Lung (tissue), 12 donors: ENCODE data around the gene XPO4. TPM values are rescaled to one million over a fixed set of nuclear protein-coding genes. Genes with fewer than 3 reads are reported as not detected.

Experiments used
- ATAC-seq: fragments of 200-7000 bp; cut with Tn5 transposase; one replicate; pipeline ENCODE4 v1.9.1; 2020; ENCODE audit warnings: moderate number of reproducible peaks; ENCODE audit not compliant: insufficient read depth, low FRiP score
- DNase-seq, 3 donors: peaks; one replicate each; pipeline ENCODE4 v3.0.0-alpha.2; 2013 to 2017
- H3K27ac ChIP-seq, 2 donors: one replicate each; pipeline ENCODE4 v1.5.1; 2013; ENCODE audit warnings: mild to moderate bottlenecking in 2 of 2, moderate library complexity in 2 of 2, control low read depth in 1 of 2, inconsistent platforms in 1 of 2, low read depth in 1 of 2, low read length in 1 of 2
- H3K27me3 ChIP-seq, 3 donors: one replicate each; pipeline ENCODE4 v1.5.1; 2013; ENCODE audit warnings: low read length in 2 of 3; ENCODE audit not compliant: control insufficient read depth in 3 of 3, insufficient read depth in 3 of 3
- H3K36me3 ChIP-seq, 4 donors: one replicate each; pipeline ENCODE4 v1.5.1; 2013; ENCODE audit warnings: low read length in 4 of 4, mild to moderate bottlenecking in 1 of 4, moderate library complexity in 1 of 4; ENCODE audit not compliant: control insufficient read depth in 4 of 4, insufficient read depth in 4 of 4
- H3K4me1 ChIP-seq, 5 donors: one replicate each; pipeline ENCODE4 v1.5.1; 2013; ENCODE audit warnings: low read length in 5 of 5, mild to moderate bottlenecking in 2 of 5, moderate library complexity in 1 of 5; ENCODE audit not compliant: control insufficient read depth in 5 of 5, insufficient read depth in 5 of 5
- H3K4me3 ChIP-seq: one replicate; pipeline ENCODE4 v1.5.1; 2013; ENCODE audit warnings: mild to moderate bottlenecking, control low read depth, moderate library complexity
- H3K9ac ChIP-seq, 2 donors: one replicate each; pipeline ENCODE4 v1.5.1; 2013; ENCODE audit warnings: low read length in 2 of 2, control low read depth in 1 of 2; ENCODE audit not compliant: insufficient read depth in 1 of 2
- H3K9me3 ChIP-seq, 4 donors: one replicate each; pipeline ENCODE4 v1.5.1; 2013; ENCODE audit warnings: low read length in 3 of 4, mild to moderate bottlenecking in 1 of 4, moderate library complexity in 1 of 4; ENCODE audit not compliant: control insufficient read depth in 4 of 4, insufficient read depth in 3 of 4
- CTCF ChIP-seq: IDR thresholded peaks from 2 replicates; pipeline ENCODE4 v1.5.1; 2012; ENCODE audit warnings: mild to moderate bottlenecking; ENCODE audit errors: control extremely low read depth, extremely low read depth
- WGBS, 2 donors: extraction: QIAGEN DNeasy Blood & Tissue Kit; methylation state at CpG; one replicate each; pipeline ENCODE4 v1.1.7; 2013; 5-methylcytosine and 5-hydroxymethylcytosine counted together
- polyA plus RNA-seq, 2 donors: library from polyadenylated mRNA; stranded (reverse); fragments of 200-250 nt; gene quantifications; one replicate each; pipeline ENCODE4 v1.2.1, GENCODE V29; 2013
- total RNA-seq, 2 donors: library from RNA; depleted of rRNA in 1 of 2; stranded (reverse); fragments of >200 nt in 1 of 2; gene quantifications; one replicate each; pipeline ENCODE4 v1.2.1, GENCODE V29; 2014 to 2021
- donor health status: control.
- donor health status: control.
- donor health status: Bipolar disorder and iron deficiency.
- donor health status: healthy.
- donor health status: DM: yes; HTN: yes; CAD: no.

Gene XPO4
- total and polyA plus RNA-seq, 4 donors: 3.1 to 25.5 (median 9.9) TPM

- Histone ChIP-seq H3K4me3 (no peak overlapping the region), H3K27ac (no peak overlapping the region), H3K36me3 (no peaks in the 10 kb centered on the region), H3K9ac (no peak overlapping the region), H3K27me3 (peaks cover 0 to 5% (median 3%) of the 10 kb centered on the region in 3 donors), H3K9me3 (peaks cover 0 to 3% (median 0%) of the 10 kb centered on the region in 4 donors), H3K4me1 (peaks cover 0 to 9% (median 0%) of the 10 kb centered on the region in 5 donors)
- no peak for TF ChIP-seq CTCF
- 65 to 66% methylated on average over 3 of the region's 3 CpGs for WGBS, 2 donors
- DNase-seq (peak in 2 of 3 donors; percentile 15 to 34), ATAC-seq (no peak)
Measured at GRCh38 chr13:20940083-20940482, 37.5 kb upstream of the XPO4 start.

GRCh38 chr13:20939662-20940061 is 37.1 kb upstream of the XPO4 start:
- Histone ChIP-seq H3K36me3 (no peaks in the 10 kb centered on the region), H3K27ac (peak overlapping the region in 1 of 2 donors; percentile 12), H3K27me3 (peaks cover 0 to under 1% (median 0%) of the 10 kb centered on the region in 3 donors), H3K4me1 (peaks cover 0 to 9% (median 0%) of the 10 kb centered on the region in 5 donors), H3K4me3 (no peak overlapping the region), H3K9me3 (peaks cover 0 to 3% (median 0%) of the 10 kb centered on the region in 4 donors), H3K9ac (no peak overlapping the region)
- ATAC-seq (no peak), DNase-seq (no peak)
- no peak for TF ChIP-seq CTCF
- 46 to 69% methylated on average over 4 of the region's 4 CpGs for WGBS, 2 donors

GRCh38 chr13:20938302-20938701 is 35.8 kb upstream of the XPO4 start:
- H3K36me3 ChIP-seq: no peaks in the 10 kb centered on the region
- WGBS, 2 donors: 89 to 90% methylated on average over 6 of the region's 6 CpGs
- peaks cover 0 to 3% (median 0%) of the 10 kb centered on the region in 4 donors for H3K9me3 ChIP-seq
- H3K27ac ChIP-seq: no peak overlapping the region
- no peaks in the 10 kb centered on the region for H3K27me3 ChIP-seq
- no peak overlapping the region for H3K9ac ChIP-seq
- H3K4me1 ChIP-seq: peaks cover 0 to 9% (median 0%) of the 10 kb centered on the region in 5 donors
- ATAC-seq (no peak), DNase-seq (no peak)
- H3K4me3 ChIP-seq: no peak overlapping the region
- TF ChIP-seq CTCF: no peak
